AG10803 (cell line): ENCODE measurements around the gene RABGAP1.
"Not testable (repeated sequence)": the region's sequence is repeated elsewhere in the genome, so short reads cannot be mapped to it uniquely, and the experiment has no call there.

Experiments
- DNase-seq: peaks from one replicate; pipeline ENCODE4 v3.0.0; 2010; ENCODE audit warnings: low read depth
- H3K4me3 ChIP-seq: 2 replicates; pipeline ENCODE4 v1.5.1; 2011; ENCODE audit warnings: mild to moderate bottlenecking, low read length, control low read depth
- CTCF ChIP-seq: conservative IDR thresholded peaks from 2 replicates; pipeline ENCODE4 v1.5.1; 2011; ENCODE audit warnings: mild to moderate bottlenecking, low read length, control low read depth, inconsistent platforms

RABGAP1 gene

DNA sequence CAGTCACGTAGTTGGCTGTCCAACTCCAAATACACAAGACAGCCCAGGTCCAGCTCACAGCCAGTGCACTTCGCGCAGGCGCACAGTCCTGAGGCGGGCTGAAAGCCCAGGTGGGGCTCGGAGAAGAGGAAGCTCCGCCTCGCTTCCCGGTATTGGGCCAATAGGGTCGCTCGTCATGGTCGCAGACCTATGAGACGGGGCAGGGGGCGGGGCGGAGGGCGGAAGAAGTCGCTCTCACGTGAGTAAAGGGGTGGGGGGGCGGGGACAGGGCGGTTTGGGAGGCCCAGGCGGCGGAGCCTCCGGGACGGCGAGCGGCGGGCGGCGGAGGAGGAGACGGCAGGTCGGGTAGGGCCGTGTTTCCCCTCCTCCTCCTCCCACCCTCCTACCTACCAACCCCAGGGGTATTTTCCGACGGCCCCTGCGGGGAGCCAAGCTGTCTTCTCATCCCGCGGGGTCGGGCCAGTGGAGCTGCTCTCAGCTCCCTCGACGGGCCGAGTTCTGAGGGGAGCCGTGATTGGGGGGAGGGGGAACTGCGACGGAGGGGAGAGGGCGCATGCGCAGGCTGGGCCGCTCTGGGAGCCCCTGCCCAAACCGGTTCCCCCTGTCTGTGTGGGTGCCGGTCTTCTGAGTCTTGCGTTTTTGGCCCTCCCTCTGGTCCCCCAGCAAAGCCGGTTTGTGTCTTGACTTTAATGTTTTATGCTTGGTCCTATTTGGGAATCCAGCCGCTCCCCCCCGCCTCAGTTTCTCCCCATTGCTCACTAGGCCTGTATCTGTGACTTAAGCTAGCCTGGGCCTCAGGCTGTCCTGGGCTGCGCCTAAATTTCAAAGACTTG lies at the start of gene RABGAP1:
TSS of gene RABGAP1 (plus strand) at position 272 of the 833 bp plus-strand sequence. CDS start 16,040 bp downstream, outside the sequence.
- no peak for TF ChIP-seq CTCF
- peak; percentile 98 for DNase-seq
- H3K4me3 ChIP-seq = peak within 1 kb of the TSS; percentile 76

DNA sequence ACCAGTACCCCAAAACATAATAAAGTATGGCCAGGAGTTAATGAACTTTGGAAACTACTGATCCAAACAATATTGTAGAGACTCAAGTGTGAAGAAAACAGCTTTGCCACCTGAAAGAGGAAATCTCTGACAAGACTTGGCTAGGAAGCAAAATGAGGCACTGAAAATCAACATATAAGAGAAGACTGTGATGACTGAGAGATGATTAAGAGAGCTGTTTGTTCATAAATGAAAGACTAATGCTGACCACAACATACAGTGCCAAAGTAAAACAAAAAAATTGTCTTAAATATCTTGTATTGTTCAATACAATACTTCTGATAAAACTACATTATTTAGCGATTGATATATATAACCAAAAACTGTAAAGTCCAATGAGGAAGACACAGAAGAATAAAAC lies 42.9 kb upstream of the RABGAP1 start:
- H3K4me3 ChIP-seq = no peak overlapping the region
- DNase-seq = peak; percentile 9
- no peak for TF ChIP-seq CTCF

- DNase-seq = peak; percentile 23
- H3K4me3 ChIP-seq = peak overlapping the region; percentile 28
- TF ChIP-seq CTCF = no peak
Measured at GRCh38 chr9:122900791-122901190, 40.0 kb upstream of the RABGAP1 start.

- no peak for TF ChIP-seq CTCF
- peak; percentile 41 for DNase-seq
Measured at GRCh38 chr9:122904466-122904822, 36.4 kb upstream of the RABGAP1 start.

DNA sequence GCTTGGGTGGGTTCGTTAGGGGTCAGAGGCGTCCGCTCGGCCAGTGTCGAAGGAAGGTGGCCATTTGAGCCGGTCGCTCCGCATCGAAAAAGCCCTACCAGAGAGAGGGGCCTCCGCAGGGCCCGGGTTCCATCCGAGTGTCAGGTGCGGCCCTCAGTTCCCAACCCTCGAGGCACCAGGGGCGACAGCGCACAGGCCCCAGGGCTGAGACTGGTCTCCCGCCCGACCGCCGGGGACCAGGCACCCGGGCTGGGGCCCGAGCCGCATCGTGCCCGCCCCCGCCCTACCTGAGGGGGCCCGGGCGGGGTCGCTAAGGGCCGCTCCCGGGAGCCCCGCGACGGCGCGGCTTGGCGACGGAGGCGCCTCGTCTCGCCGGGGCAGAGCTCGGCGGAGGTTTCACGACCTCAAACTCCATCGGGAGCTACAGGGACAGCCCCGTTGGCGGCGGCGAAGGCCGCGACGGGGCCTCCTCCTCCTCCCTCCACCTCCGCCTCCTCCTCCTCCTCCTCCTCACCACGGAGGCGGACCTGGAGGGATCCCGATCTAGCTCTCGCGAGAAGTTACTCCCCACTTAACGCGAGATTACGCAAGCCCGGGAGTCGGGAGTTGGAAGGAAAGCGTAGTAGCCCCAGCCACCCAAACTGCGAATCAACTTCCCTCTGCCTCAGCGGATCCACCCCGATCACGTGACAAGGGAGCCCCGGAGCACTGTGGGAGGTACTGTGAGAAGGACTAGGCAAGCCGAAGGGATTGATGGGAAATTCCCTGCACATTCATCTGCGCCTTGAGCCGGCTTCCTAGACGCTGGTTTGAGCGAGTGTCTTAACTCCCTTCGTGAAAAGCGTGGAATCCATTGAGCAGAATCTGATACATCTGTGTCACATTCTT lies 35.8 kb upstream of the RABGAP1 start, which contains the start of gene RC3H2:
TSS of gene RC3H2 (minus strand) at position 537 of the 888 bp plus-strand sequence. CDS start 7,850 bp downstream, outside the sequence.
- no peak for TF ChIP-seq CTCF
- peak within 1 kb of the TSS; percentile 85 for H3K4me3 ChIP-seq
- DNase-seq = peak; percentile 100

More at GRCh38 chr9:122904466-122904822, 36.4 kb upstream of the RABGAP1 start:
- peak overlapping the region; percentile 85 for H3K4me3 ChIP-seq

DNA sequence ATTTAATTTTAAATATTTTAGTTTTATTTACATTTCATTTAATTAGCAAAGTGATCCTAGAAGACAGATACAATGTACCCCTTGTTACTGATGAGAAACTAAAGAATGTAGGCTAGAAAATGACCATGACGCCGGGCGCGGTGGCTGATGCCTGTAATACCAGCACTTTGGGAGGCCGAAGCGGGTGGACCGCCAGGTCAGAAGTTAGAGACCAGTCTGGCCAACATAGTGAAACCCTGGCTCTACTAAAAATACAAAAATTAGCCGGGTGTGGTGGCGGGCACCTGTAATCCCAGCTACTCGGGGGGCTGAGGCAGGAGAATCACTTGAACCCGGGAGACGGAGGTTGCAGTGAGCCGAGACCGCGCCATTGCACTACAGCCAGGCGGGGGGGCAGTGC lies 34.7 kb upstream of the RABGAP1 start:
- not testable (repeated sequence) for DNase-seq, H3K4me3 ChIP-seq

- peak overlapping the region; percentile 91 for H3K4me3 ChIP-seq
- TF ChIP-seq CTCF = no peak
- DNase-seq = no peak
Measured at GRCh38 chr9:122912671-122912963, 28.2 kb upstream of the RABGAP1 start.
